HL-60 (cell line): ENCODE data around the gene MAPK10.

Source experiments
- CTCF ChIP-seq: IDR thresholded peaks from one replicate; pipeline ENCODE4 v1.5.1; 2011; ENCODE audit warnings: low read length, control low read depth, inconsistent platforms; ENCODE audit not compliant: insufficient read depth
- POLR2AphosphoS5 ChIP-seq: IDR thresholded peaks from 2 replicates; pipeline ENCODE4 v1.6.1; 2012; ENCODE audit warnings: low read depth
- REST ChIP-seq: IDR thresholded peaks from 2 replicates; pipeline ENCODE4 v1.6.1; 2012; ENCODE audit warnings: low read depth; ENCODE audit not compliant: insufficient replicate concordance
- SPI1 ChIP-seq: IDR thresholded peaks from 2 replicates; pipeline ENCODE4 v1.6.1; 2012; ENCODE audit warnings: low read depth, mild to moderate bottlenecking, borderline replicate concordance

GRCh38 chr4:85961887-85962286 is 398.0 kb downstream of the MAPK10 start:
- no peak for TF ChIP-seq CTCF
- TF ChIP-seq POLR2AphosphoS5, result no peak
- TF ChIP-seq SPI1, result no peak
- no peak for TF ChIP-seq REST
